ENCODE measurements around the gene ZBTB46.

ZBTB46 gene

GRCh38 chr20:63744158-63744557 lies 86.9 kb downstream of the ZBTB46 start:
- no peak for DNase-seq

GRCh38 chr20:63743210-63743970 lies 87.7 kb downstream of the ZBTB46 start:
- DNase-seq = no peak

- no peak for DNase-seq
Observed at GRCh38 chr20:63742381-63743024, 88.6 kb downstream of the ZBTB46 start.

- DNase-seq = no peak
Observed at GRCh38 chr20:63741676-63742380, 89.2 kb downstream of the ZBTB46 start.

GRCh38 chr20:63741354-63741675 lies 89.7 kb downstream of the ZBTB46 start:
- DNase-seq = no peak

- DNase-seq = peak; percentile 88
Observed at GRCh38 chr20:63740627-63741353, 90.3 kb downstream of the ZBTB46 start.

- DNase-seq = peak; percentile 47
Observed at GRCh38 chr20:63740070-63740626, 90.9 kb downstream of the ZBTB46 start.

GRCh38 chr20:63739130-63740069 lies 91.7 kb downstream of the ZBTB46 start, which contains the start of gene SLC2A4RG:
Gene SLC2A4RG, plus strand, starts transcription at chr20:63739776. Its CDS starts 137 bp downstream, at chr20:63739913.
- DNase-seq = peak; percentile 78

GRCh38 chr20:63738687-63739129 lies 92.4 kb downstream of the ZBTB46 start:
- DNase-seq = peak; percentile 17

GRCh38 chr20:63737945-63738686 lies 92.9 kb downstream of the ZBTB46 start:
- DNase-seq = no peak

GRCh38 chr20:63737695-63737944 lies 93.4 kb downstream of the ZBTB46 start:
- no peak for DNase-seq

GRCh38 chr20:63736893-63737694 lies 94.0 kb downstream of the ZBTB46 start:
- DNase-seq = no peak

- no peak for DNase-seq
Observed at GRCh38 chr20:63735859-63736718, 95.0 kb downstream of the ZBTB46 start, which contains the start of gene LIME1. Gene LIME1, plus strand, starts transcription at chr20:63736664. Its CDS starts 886 bp downstream, at chr20:63737550.

GRCh38 chr20:63734946-63735858 lies 95.9 kb downstream of the ZBTB46 start:
- no peak for DNase-seq

GRCh38 chr20:63734111-63734945 lies 96.7 kb downstream of the ZBTB46 start:
- no peak for DNase-seq

- no peak for DNase-seq
Observed at GRCh38 chr20:63733579-63734081, 97.4 kb downstream of the ZBTB46 start.

- DNase-seq = no peak
Observed at GRCh38 chr20:63733117-63733516, 97.9 kb downstream of the ZBTB46 start.
